GM23248 (cell line): ENCODE results near the gene ANO2. TPM values are rescaled to one million over a fixed set of nuclear protein-coding genes. Genes with fewer than 3 reads are reported as not detected.

ENCODE experiments used
- DNase-seq: peaks from one replicate; pipeline ENCODE4 v3.0.0-alpha.2; 2015
- H2AFZ ChIP-seq: fragments of 200-600 bp; sonication (generic); 2 replicates; pipeline ENCODE4 v1.6.1; 2016; ENCODE audit warnings: antibody characterized with exemption
- H3F3A ChIP-seq: fragments of 200-600 bp; sonication (generic); 2 replicates; pipeline ENCODE4 v1.6.1; 2016; ENCODE audit warnings: mild to moderate bottlenecking, antibody characterized with exemption, mixed run types; ENCODE audit not compliant: insufficient read depth
- H3K27ac ChIP-seq: fragments of 200-600 bp; sonication (generic); 2 replicates; pipeline ENCODE4 v1.5.1; 2016; ENCODE audit warnings: mild to moderate bottlenecking
- H3K27me3 ChIP-seq: fragments of 200-600 bp; sonication (generic); replicated peaks from 2 replicates; pipeline ENCODE4 v1.6.1; 2016; ENCODE audit warnings: mild to moderate bottlenecking; ENCODE audit not compliant: insufficient read depth
- H3K36me3 ChIP-seq: fragments of 200-600 bp; sonication (generic); 2 replicates; pipeline ENCODE4 v1.6.1; 2016; ENCODE audit warnings: low read depth, mild to moderate bottlenecking
- H3K4me1 ChIP-seq: fragments of 200-600 bp; sonication (generic); 2 replicates; pipeline ENCODE4 v1.6.1; 2016; ENCODE audit warnings: mild to moderate bottlenecking; ENCODE audit not compliant: insufficient read depth
- H3K4me2 ChIP-seq: fragments of 200-600 bp; sonication (generic); one replicate; pipeline ENCODE4 v1.6.1; 2016; ENCODE audit warnings: mild to moderate bottlenecking; ENCODE audit not compliant: unreplicated experiment
- H3K4me3 ChIP-seq: fragments of 200-600 bp; sonication (generic); 2 replicates; pipeline ENCODE4 v1.5.1; 2016; ENCODE audit warnings: mild to moderate bottlenecking
- H3K79me2 ChIP-seq: fragments of 200-600 bp; sonication (generic); 2 replicates; pipeline ENCODE4 v1.6.1; 2016; ENCODE audit warnings: mild to moderate bottlenecking; ENCODE audit not compliant: insufficient read depth
- H3K9ac ChIP-seq: fragments of 200-600 bp; sonication (generic); 2 replicates; pipeline ENCODE4 v1.6.1; 2016; ENCODE audit warnings: mild to moderate bottlenecking
- H3K9me2 ChIP-seq: fragments of 200-600 bp; sonication (generic); 2 replicates; pipeline ENCODE4 v1.6.1; 2016; ENCODE audit warnings: mixed run types, mild to moderate bottlenecking, moderate library complexity; ENCODE audit not compliant: insufficient read depth
- H3K9me3 ChIP-seq: fragments of 200-600 bp; sonication (generic); one replicate; pipeline ENCODE4 v1.6.1; 2017; ENCODE audit warnings: low read depth
- H4K20me1 ChIP-seq: fragments of 200-600 bp; sonication (generic); 2 replicates; pipeline ENCODE4 v1.6.0; 2016; ENCODE audit not compliant: insufficient read depth
- EZH2 ChIP-seq: fragments of 200-600 bp; sonication (generic); IDR thresholded peaks from 2 replicates; pipeline ENCODE4 v1.6.1; 2018; ENCODE audit warnings: antibody characterized with exemption, mild to moderate bottlenecking; ENCODE audit not compliant: insufficient read depth, poor library complexity, severe bottlenecking
- EZH2phosphoT487 ChIP-seq: fragments of 200-600 bp; sonication (generic); IDR thresholded peaks from 2 replicates; pipeline ENCODE4 v1.6.1; 2018; ENCODE audit warnings: antibody characterized with exemption, moderate library complexity, mild to moderate bottlenecking, low read depth; ENCODE audit not compliant: insufficient read depth
- whole genome bisulfite sequencing, 2 experiments: methylation state at CpG; one replicate each; pipeline ENCODE4 v1.1.6; 2015 to 2017; ENCODE audit warnings: low lambda C conversion rate in 2 of 2, low coverage in 1 of 2; ENCODE audit errors: missing lambda C conversion rate in 2 of 2; 5-methylcytosine and 5-hydroxymethylcytosine counted together
- in situ Hi-C: fragments of 300-500 bp; cut with MboI; formaldehyde crosslinking; loops from 2 replicates; pipeline ENCODE4 v1.15.0; 2020
- polyA plus RNA-seq: library from polyadenylated mRNA; unstranded; fragments of >200 nt; fragmentation: Nextera tagmentation; extraction: Ambion mirVana; gene quantifications from 2 replicates; pipeline ENCODE4 v1.2.1, GENCODE V29; 2016
- total RNA-seq: library from RNA; depleted of rRNA; stranded (reverse); fragments of >200 nt; shearing (Covaris generic); gene quantifications from 2 replicates; pipeline ENCODE4 v1.2.3, GENCODE V29; 2014

Gene ANO2
- total and polyA plus RNA-seq, 2 experiments from 2014 or later: not detected

GRCh38 chr12:5908251-5908650 lies 36.8 kb downstream of the ANO2 start:
- no peaks in the 10 kb centered on the region for H3K9me2 ChIP-seq
- no peak for DNase-seq
- no peaks in the 10 kb centered on the region for H3K9me3 ChIP-seq
- H3K4me2 ChIP-seq: no peak overlapping the region
- H3K27me3 ChIP-seq: 0 out of 2 replicates have a peak, but pooled peaks cover 7% of the 10 kb centered on the region
- no peak overlapping the region for H2AFZ ChIP-seq
- no peak overlapping the region for H3K9ac ChIP-seq
- 54 to 56% methylated on average over 7 of the region's 7 CpGs for WGBS, 2 experiments
- H3K79me2 ChIP-seq: no peaks in the 10 kb centered on the region
- H3K27ac ChIP-seq: no peak overlapping the region
- H3K4me1 ChIP-seq: no peaks in the 10 kb centered on the region
- no peaks in the 10 kb centered on the region for H3F3A ChIP-seq
- TF ChIP-seq EZH2: no peak
- no peak for TF ChIP-seq EZH2phosphoT487
- in situ Hi-C loops: no loop called here
- H3K36me3 ChIP-seq: no peaks in the 10 kb centered on the region
- H3K4me3 ChIP-seq: no peak overlapping the region
- H4K20me1 ChIP-seq: no peaks in the 10 kb centered on the region

GRCh38 chr12:5907807-5908206 lies 37.3 kb downstream of the ANO2 start:
- no peak for DNase-seq
- Histone ChIP-seq H3K4me1 (no peaks in the 10 kb centered on the region), H3K27ac (no peak overlapping the region), H3K9me3 (no peaks in the 10 kb centered on the region), H3K79me2 (no peaks in the 10 kb centered on the region), H2AFZ (no peak overlapping the region), H3K36me3 (no peaks in the 10 kb centered on the region), H3K9me2 (no peaks in the 10 kb centered on the region), H3K27me3 (0 out of 2 replicates have a peak, but pooled peaks cover 7% of the 10 kb centered on the region), H3F3A (no peaks in the 10 kb centered on the region), H3K4me3 (no peak overlapping the region), H3K4me2 (no peak overlapping the region), H3K9ac (no peak overlapping the region), H4K20me1 (no peaks in the 10 kb centered on the region)
- in situ Hi-C loops: no loop called here
- 52 to 58% methylated on average over 10 of the region's 10 CpGs for WGBS, 2 experiments
- TF ChIP-seq EZH2 (no peak), EZH2phosphoT487 (no peak)

GRCh38 chr12:5905757-5906156 lies 39.3 kb downstream of the ANO2 start:
- no peaks in the 10 kb centered on the region for H3K4me1 ChIP-seq
- H3F3A ChIP-seq: no peaks in the 10 kb centered on the region
- H3K27me3 ChIP-seq: 0 out of 2 replicates have a peak, but pooled peaks cover 7% of the 10 kb centered on the region
- no peak for TF ChIP-seq EZH2
- no peak for TF ChIP-seq EZH2phosphoT487
- DNase-seq: no peak
- no peak overlapping the region for H3K4me2 ChIP-seq
- no peaks in the 10 kb centered on the region for H3K9me3 ChIP-seq
- no peaks in the 10 kb centered on the region for H4K20me1 ChIP-seq
- H3K9me2 ChIP-seq: no peaks in the 10 kb centered on the region
- in situ Hi-C loops: no loop called here
- 67 to 69% methylated on average over 4 of the region's 4 CpGs for WGBS, 2 experiments
- no peaks in the 10 kb centered on the region for H3K36me3 ChIP-seq
- H3K4me3 ChIP-seq: no peak overlapping the region
- no peak overlapping the region for H3K27ac ChIP-seq
- no peaks in the 10 kb centered on the region for H3K79me2 ChIP-seq
- no peak overlapping the region for H3K9ac ChIP-seq
- H2AFZ ChIP-seq: no peak overlapping the region

- H4K20me1 ChIP-seq: no peaks in the 10 kb centered on the region
- no peaks in the 10 kb centered on the region for H3K9me3 ChIP-seq
- DNase-seq: no peak
- H3K9ac ChIP-seq: no peak overlapping the region
- no peak overlapping the region for H2AFZ ChIP-seq
- H3K27ac ChIP-seq: no peak overlapping the region
- in situ Hi-C loops: no loop called here
- no peaks in the 10 kb centered on the region for H3K79me2 ChIP-seq
- H3K9me2 ChIP-seq: no peaks in the 10 kb centered on the region
- H3F3A ChIP-seq: no peaks in the 10 kb centered on the region
- H3K36me3 ChIP-seq: no peaks in the 10 kb centered on the region
- no peak for TF ChIP-seq EZH2phosphoT487
- no peak for TF ChIP-seq EZH2
- H3K4me1 ChIP-seq: no peaks in the 10 kb centered on the region
- no peak overlapping the region for H3K4me3 ChIP-seq
- H3K27me3 ChIP-seq: 0 out of 2 replicates have a peak, but pooled peaks cover under 1% of the 10 kb centered on the region
- no peak overlapping the region for H3K4me2 ChIP-seq
- 52 to 56% methylated on average over 6 of the region's 6 CpGs for WGBS, 2 experiments
Measured at GRCh38 chr12:5904969-5905368, 40.1 kb downstream of the ANO2 start.

GRCh38 chr12:5904441-5904840 lies 40.6 kb downstream of the ANO2 start:
- in situ Hi-C loops: no loop called here
- Histone ChIP-seq H3K9me2 (no peaks in the 10 kb centered on the region), H3K4me1 (no peaks in the 10 kb centered on the region), H3K9ac (no peak overlapping the region), H3K27ac (no peak overlapping the region), H3F3A (no peaks in the 10 kb centered on the region), H2AFZ (no peak overlapping the region), H3K27me3 (no peaks in the 10 kb centered on the region; the same call in 1 of the 2 replicates), H3K9me3 (no peaks in the 10 kb centered on the region), H3K4me3 (no peak overlapping the region), H3K36me3 (no peaks in the 10 kb centered on the region), H3K4me2 (no peak overlapping the region), H3K79me2 (no peaks in the 10 kb centered on the region), H4K20me1 (no peaks in the 10 kb centered on the region)
- no peak for DNase-seq
- TF ChIP-seq EZH2 (no peak), EZH2phosphoT487 (no peak)
- 43 to 50% methylated on average over 11 of the region's 11 CpGs for WGBS, 2 experiments
